IMR-90 (cell line): ENCODE measurements around the gene AKAP13.

Experiments
- CHD1 ChIP-seq: IDR thresholded peaks from 2 replicates; pipeline ENCODE4 v1.6.1; 2012; ENCODE audit warnings: low read depth, low read length, improper control_type of control experiment
- MXI1 ChIP-seq: IDR thresholded peaks from 2 replicates; pipeline ENCODE4 v1.6.1; 2012; ENCODE audit warnings: low read depth, mild to moderate bottlenecking, low read length, moderate library complexity, borderline replicate concordance
- POLR2A ChIP-seq: IDR thresholded peaks from 2 replicates; pipeline ENCODE4 v1.6.1; 2012; ENCODE audit warnings: mild to moderate bottlenecking, low read depth, low read length
- RAD21 ChIP-seq: IDR thresholded peaks from 2 replicates; pipeline ENCODE4 v1.6.1; 2012; ENCODE audit warnings: low read length, improper control_type of control experiment
- RCOR1 ChIP-seq: IDR thresholded peaks from 2 replicates; pipeline ENCODE4 v1.6.1; 2012; ENCODE audit warnings: mild to moderate bottlenecking, low read length, improper control_type of control experiment; ENCODE audit not compliant: insufficient replicate concordance
- TF ChIP-seq, protein P1 (sequence below): conservative IDR thresholded peaks from 2 replicates; pipeline ENCODE4 v1.5.1; 2012; ENCODE audit warnings: mild to moderate bottlenecking, low read depth, low read length, improper control_type of control experiment

DNA sequence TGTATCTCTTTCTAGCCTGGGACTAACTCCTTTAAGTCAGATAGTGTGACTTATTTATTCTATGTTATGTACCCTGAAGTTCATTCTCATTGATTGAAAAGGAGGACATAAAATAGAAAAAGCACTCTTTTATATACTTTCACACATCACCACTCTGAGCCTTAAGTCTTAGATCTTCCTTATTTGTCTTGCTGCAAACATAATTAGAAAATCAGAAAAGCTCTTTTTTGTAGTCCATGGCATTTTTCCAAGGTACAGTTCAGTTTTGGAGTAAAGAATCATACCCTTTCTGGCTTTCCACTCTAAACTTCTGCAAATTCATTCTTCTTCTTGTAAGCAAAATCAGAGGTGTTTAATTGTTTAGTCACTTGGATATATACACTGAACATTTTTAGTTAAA lies 75.5 kb downstream of the AKAP13 start:
- TF ChIP-seq, protein P1, sequence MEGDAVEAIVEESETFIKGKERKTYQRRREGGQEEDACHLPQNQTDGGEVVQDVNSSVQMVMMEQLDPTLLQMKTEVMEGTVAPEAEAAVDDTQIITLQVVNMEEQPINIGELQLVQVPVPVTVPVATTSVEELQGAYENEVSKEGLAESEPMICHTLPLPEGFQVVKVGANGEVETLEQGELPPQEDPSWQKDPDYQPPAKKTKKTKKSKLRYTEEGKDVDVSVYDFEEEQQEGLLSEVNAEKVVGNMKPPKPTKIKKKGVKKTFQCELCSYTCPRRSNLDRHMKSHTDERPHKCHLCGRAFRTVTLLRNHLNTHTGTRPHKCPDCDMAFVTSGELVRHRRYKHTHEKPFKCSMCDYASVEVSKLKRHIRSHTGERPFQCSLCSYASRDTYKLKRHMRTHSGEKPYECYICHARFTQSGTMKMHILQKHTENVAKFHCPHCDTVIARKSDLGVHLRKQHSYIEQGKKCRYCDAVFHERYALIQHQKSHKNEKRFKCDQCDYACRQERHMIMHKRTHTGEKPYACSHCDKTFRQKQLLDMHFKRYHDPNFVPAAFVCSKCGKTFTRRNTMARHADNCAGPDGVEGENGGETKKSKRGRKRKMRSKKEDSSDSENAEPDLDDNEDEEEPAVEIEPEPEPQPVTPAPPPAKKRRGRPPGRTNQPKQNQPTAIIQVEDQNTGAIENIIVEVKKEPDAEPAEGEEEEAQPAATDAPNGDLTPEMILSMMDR = no peak
- TF ChIP-seq MXI1 (no peak), RCOR1 (no peak), POLR2A (no peak), RAD21 (no peak), CHD1 (no peak)
